Mesothelial cell of epicardium (in vitro differentiated cells): ENCODE results near the gene SELE. TPM values are rescaled to one million over a fixed set of nuclear protein-coding genes. Genes with fewer than 3 reads are reported as not detected.

ENCODE experiments used
- DNase-seq, 2 experiments: peaks; one replicate each; pipeline ENCODE4 v3.0.0; 2021; ENCODE audit warnings: low spot score in 2 of 2; ENCODE audit not compliant: unreplicated experiment in 2 of 2
- H3K27ac Mint-ChIP-seq: 2 replicates; pipeline ENCODE4 v1.8.0; 2021; ENCODE audit warnings: mixed read lengths
- H3K27me3 Mint-ChIP-seq: 2 replicates; pipeline ENCODE4 v1.8.0; 2021; ENCODE audit warnings: low read depth, mixed read lengths
- H3K36me3 Mint-ChIP-seq: 2 replicates; pipeline ENCODE4 v1.8.0; 2021; ENCODE audit warnings: mixed read lengths
- H3K4me1 Mint-ChIP-seq: 2 replicates; pipeline ENCODE4 v1.8.0; 2021; ENCODE audit warnings: mixed read lengths
- H3K4me3 Mint-ChIP-seq: 2 replicates; pipeline ENCODE4 v1.8.0; 2021; ENCODE audit warnings: mild to moderate bottlenecking, moderate library complexity, mixed read lengths
- H3K9me3 Mint-ChIP-seq: 2 replicates; pipeline ENCODE4 v1.8.0; 2021; ENCODE audit warnings: mixed read lengths
- total RNA-seq: library from RNA; stranded (reverse); gene quantifications from 3 replicates; pipeline ENCODE4 v1.2.1, GENCODE V29; 2021
- TF ChIP-seq, protein P1 (sequence below): fragments of 200-600 bp; sonication (generic); IDR thresholded peaks from one replicate; pipeline ENCODE4 v1.5.0; 2021; ENCODE audit warnings: antibody characterized with exemption; ENCODE audit not compliant: unreplicated experiment

SELE gene
- total RNA-seq, 1 donor from 2014 or later = 1.3 TPM

- Mint-ChIP-seq H3K27me3 (no peaks in the 10 kb centered on the region), H3K27ac (no peak overlapping the region), H3K4me3 (no peak overlapping the region), H3K9me3 (peaks cover 2% of the 10 kb centered on the region), H3K36me3 (no peaks in the 10 kb centered on the region), H3K4me1 (peaks cover 16% of the 10 kb centered on the region)
- TF ChIP-seq, protein P1, sequence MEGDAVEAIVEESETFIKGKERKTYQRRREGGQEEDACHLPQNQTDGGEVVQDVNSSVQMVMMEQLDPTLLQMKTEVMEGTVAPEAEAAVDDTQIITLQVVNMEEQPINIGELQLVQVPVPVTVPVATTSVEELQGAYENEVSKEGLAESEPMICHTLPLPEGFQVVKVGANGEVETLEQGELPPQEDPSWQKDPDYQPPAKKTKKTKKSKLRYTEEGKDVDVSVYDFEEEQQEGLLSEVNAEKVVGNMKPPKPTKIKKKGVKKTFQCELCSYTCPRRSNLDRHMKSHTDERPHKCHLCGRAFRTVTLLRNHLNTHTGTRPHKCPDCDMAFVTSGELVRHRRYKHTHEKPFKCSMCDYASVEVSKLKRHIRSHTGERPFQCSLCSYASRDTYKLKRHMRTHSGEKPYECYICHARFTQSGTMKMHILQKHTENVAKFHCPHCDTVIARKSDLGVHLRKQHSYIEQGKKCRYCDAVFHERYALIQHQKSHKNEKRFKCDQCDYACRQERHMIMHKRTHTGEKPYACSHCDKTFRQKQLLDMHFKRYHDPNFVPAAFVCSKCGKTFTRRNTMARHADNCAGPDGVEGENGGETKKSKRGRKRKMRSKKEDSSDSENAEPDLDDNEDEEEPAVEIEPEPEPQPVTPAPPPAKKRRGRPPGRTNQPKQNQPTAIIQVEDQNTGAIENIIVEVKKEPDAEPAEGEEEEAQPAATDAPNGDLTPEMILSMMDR = no peak
- no peak for DNase-seq
Measured at GRCh38 chr1:169765580-169766331, 31.9 kb upstream of the SELE start.

GRCh38 chr1:169764919-169765318 is 31.0 kb upstream of the SELE start:
- H3K27ac Mint-ChIP-seq = no peak overlapping the region
- no peak for DNase-seq
- H3K9me3 Mint-ChIP-seq = peaks cover 10% of the 10 kb centered on the region
- peaks cover 16% of the 10 kb centered on the region for H3K4me1 Mint-ChIP-seq
- no peaks in the 10 kb centered on the region for H3K27me3 Mint-ChIP-seq
- no peak overlapping the region for H3K4me3 Mint-ChIP-seq
- no peaks in the 10 kb centered on the region for H3K36me3 Mint-ChIP-seq
- TF ChIP-seq, protein P1 = no peak

- Mint-ChIP-seq H3K4me3 (no peak overlapping the region), H3K27ac (no peak overlapping the region), H3K4me1 (peaks cover 16% of the 10 kb centered on the region), H3K36me3 (peaks cover 4% of the 10 kb centered on the region), H3K9me3 (peaks cover 19% of the 10 kb centered on the region), H3K27me3 (no peaks in the 10 kb centered on the region)
- TF ChIP-seq, protein P1 = no peak
- no peak for DNase-seq
Measured at GRCh38 chr1:169762699-169763098, 28.8 kb upstream of the SELE start.

DNA sequence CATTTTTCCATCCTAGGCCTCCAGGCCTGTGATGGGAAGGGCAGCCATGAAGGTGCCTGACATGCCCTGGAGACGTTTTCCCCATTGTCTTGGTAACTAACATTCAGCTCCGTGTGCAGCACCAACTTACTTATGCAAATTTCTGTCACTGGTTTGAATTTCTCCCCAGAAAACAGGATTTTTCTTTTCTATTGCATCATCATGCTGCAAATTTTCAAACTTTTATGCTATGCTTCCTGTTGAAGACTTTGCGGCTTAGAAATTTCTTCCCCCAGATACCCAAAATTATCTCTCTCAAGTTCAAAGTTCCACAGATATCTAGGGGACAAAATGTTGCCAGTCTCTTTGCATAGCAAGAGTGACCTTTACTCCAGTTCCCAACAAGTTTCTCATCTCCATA is 25.2 kb upstream of the SELE start:
- Mint-ChIP-seq H3K4me1 (peaks cover 10% of the 10 kb centered on the region), H3K36me3 (peaks cover 4% of the 10 kb centered on the region), H3K4me3 (no peak overlapping the region), H3K27me3 (no peaks in the 10 kb centered on the region), H3K9me3 (peaks cover 19% of the 10 kb centered on the region), H3K27ac (no peak overlapping the region)
- TF ChIP-seq, protein P1 = no peak
- DNase-seq = no peak

DNA sequence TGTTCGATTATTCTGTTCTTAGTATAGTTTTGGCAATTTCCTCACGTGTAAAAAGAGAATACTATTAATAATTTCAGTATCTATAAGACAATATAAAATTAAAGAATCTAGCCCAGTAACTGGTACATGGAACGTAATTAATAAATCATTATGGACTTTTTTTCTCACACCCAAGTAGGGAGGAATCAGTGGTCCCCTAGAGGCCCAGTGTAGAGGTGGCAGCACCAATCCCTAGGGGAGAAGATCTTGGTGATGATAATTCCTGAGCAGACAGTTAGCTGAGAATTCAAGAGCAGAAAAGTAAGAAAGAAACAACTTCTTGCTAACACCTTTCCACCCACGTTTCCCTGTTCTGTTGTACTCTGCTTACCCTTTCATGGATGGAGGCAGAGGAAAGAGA is 19.7 kb upstream of the SELE start:
- TF ChIP-seq, protein P1 = no peak
- no peaks in the 10 kb centered on the region for H3K27me3 Mint-ChIP-seq
- H3K9me3 Mint-ChIP-seq = no peaks in the 10 kb centered on the region
- H3K27ac Mint-ChIP-seq = no peak overlapping the region
- H3K36me3 Mint-ChIP-seq = no peaks in the 10 kb centered on the region
- DNase-seq = no peak
- H3K4me3 Mint-ChIP-seq = no peak overlapping the region
- H3K4me1 Mint-ChIP-seq = peaks cover 24% of the 10 kb centered on the region
